HG03025 (cell line): ENCODE data around the gene CYP27B1.
"Not testable (repeated sequence)": the region's sequence is repeated elsewhere in the genome, so short reads cannot be mapped to it uniquely, and the experiment has no call there.

ENCODE experiments used
- ATAC-seq: cut with Tn5 transposase; IDR thresholded peaks from one replicate; pipeline ENCODE4 v1.9.1; 2021; ENCODE audit warnings: mild to moderate bottlenecking, moderate library complexity; ENCODE audit not compliant: unreplicated experiment, low FRiP score

The CYP27B1 gene

GRCh38 chr12:57793920-57794319 lies 27.0 kb upstream of the CYP27B1 start:
- no peak for ATAC-seq

GRCh38 chr12:57783861-57784260 lies 17.0 kb upstream of the CYP27B1 start:
- ATAC-seq: no peak

- ATAC-seq: no peak
These were observed 16.6 kb upstream of the CYP27B1 start for GRCh38 chr12:57783466-57783801.

GRCh38 chr12:57782608-57783465 lies 16.0 kb upstream of the CYP27B1 start, which contains the start of gene TSFM:
TSS of gene TSFM (plus strand) at chr12:57782787. CDS start at chr12:57782802, 15 bp downstream.
- peak; percentile 88 for ATAC-seq

- no peak for ATAC-seq
These were observed 15.3 kb upstream of the CYP27B1 start for GRCh38 chr12:57782243-57782607.

GRCh38 chr12:57781801-57782200 lies 14.9 kb upstream of the CYP27B1 start:
- ATAC-seq: no peak

- no peak for ATAC-seq
These were observed 14.4 kb upstream of the CYP27B1 start for GRCh38 chr12:57781244-57781643.

- no peak for ATAC-seq
These were observed 13.5 kb upstream of the CYP27B1 start for GRCh38 chr12:57780284-57780897.

- ATAC-seq: no peak
These were observed 12.9 kb upstream of the CYP27B1 start for GRCh38 chr12:57779736-57780135.

GRCh38 chr12:57777911-57778310 lies 11.0 kb upstream of the CYP27B1 start:
- ATAC-seq: no peak

GRCh38 chr12:57777367-57777766 lies 10.5 kb upstream of the CYP27B1 start:
- ATAC-seq: no peak

- ATAC-seq: no peak
These were observed 9.3 kb upstream of the CYP27B1 start for GRCh38 chr12:57776247-57776587.

GRCh38 chr12:57775563-57776246 lies 8.8 kb upstream of the CYP27B1 start:
- ATAC-seq: no peak

GRCh38 chr12:57775044-57775443 lies 8.2 kb upstream of the CYP27B1 start:
- ATAC-seq: no peak

- not testable (repeated sequence) for ATAC-seq
These were observed 7.8 kb upstream of the CYP27B1 start for GRCh38 chr12:57774634-57775033.

- peak; percentile 27 for ATAC-seq
These were observed 5.8 kb upstream of the CYP27B1 start, which contains the start of gene EEF1AKMT3 for GRCh38 chr12:57772429-57773322. TSS of gene EEF1AKMT3 (plus strand) at chr12:57772614. CDS start at chr12:57772725, 111 bp downstream.

- ATAC-seq: peak; percentile 83
These were observed 5.1 kb upstream of the CYP27B1 start, which contains the start of gene METTL1 for GRCh38 chr12:57771873-57772428. TSS of gene METTL1 (minus strand) at chr12:57772105. CDS start at chr12:57772083, 22 bp downstream.

GRCh38 chr12:57771236-57771872 lies 4.5 kb upstream of the CYP27B1 start:
- peak; percentile 63 for ATAC-seq

- ATAC-seq: no peak
These were observed 3.9 kb upstream of the CYP27B1 start for GRCh38 chr12:57770734-57771133.
